AG08396 (cell line): ENCODE data around the gene ANKRD60.

ENCODE experiments used
- DNase-seq: peaks from one replicate; pipeline ENCODE4 v3.0.0; 2012; ENCODE audit warnings: low spot score, mixed read lengths

ANKRD60 gene

DNA sequence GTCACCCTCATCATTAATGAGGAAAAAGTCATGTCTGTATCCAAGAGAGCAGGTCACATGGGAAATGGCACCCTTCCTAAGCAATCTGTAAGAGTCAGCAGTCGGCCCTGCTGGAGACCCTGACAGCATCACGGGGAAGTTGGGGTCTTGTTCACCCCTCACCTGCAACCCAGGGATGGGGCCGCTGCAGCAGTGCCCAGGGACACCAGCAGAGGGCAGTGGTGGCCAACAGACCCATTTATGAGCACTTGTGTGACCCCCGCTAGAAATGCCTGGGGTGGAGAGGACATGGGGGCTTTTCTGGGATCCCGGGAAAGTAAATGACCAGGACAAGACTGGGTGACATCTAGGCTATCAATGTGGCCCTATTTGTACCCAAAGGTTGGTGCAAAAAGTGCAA lies 35.9 kb downstream of the ANKRD60 start:
- DNase-seq = no peak

DNA sequence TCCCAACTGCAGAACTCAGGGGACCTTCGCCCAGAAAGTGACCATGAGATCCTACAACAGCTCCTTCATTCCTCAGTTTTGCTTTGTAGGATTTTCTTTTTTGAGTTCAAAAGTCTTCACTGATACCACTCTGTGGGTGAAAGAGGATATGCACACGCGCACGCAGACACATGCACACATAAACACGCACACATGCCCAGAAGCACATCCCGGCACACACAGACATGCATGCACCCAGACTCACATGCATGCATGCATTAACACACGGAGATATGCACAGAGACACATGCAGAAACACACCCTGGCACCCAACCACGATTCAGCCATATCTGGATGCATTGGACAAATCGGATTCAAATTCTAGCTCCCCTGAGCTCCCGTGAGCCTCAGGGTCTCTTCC lies 36.4 kb downstream of the ANKRD60 start:
- DNase-seq = no peak

GRCh38 chr20:58188527-58188926 lies 39.9 kb downstream of the ANKRD60 start:
- no peak for DNase-seq

- DNase-seq = no peak
Measured at GRCh38 chr20:58184984-58185383, 43.5 kb downstream of the ANKRD60 start.

GRCh38 chr20:58184063-58184462 lies 44.4 kb downstream of the ANKRD60 start:
- no peak for DNase-seq

GRCh38 chr20:58182521-58183140 lies 45.8 kb downstream of the ANKRD60 start:
- DNase-seq = no peak

GRCh38 chr20:58179432-58180099 lies 48.9 kb downstream of the ANKRD60 start:
- DNase-seq = peak; percentile 82

GRCh38 chr20:58179083-58179431 lies 49.4 kb downstream of the ANKRD60 start:
- DNase-seq = no peak

DNA sequence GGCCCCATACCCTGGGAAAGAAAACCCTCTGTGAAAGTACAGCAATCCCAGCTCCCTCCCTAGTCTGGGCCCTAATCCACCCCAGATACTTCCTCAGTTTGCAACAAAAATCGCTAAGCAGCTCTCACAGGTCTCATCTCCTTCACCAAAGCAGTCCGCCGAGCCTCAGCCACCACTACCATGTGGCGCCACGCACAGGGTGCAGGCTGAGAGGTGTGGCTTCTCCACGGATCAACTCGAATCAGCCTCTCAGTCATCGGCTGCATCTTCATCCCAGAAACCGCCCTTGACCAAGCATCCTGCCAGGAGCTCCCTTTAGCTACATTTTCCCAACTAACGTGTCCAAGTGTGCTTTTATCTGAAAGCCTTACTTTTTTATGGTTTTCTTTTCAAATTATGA lies 50.7 kb downstream of the ANKRD60 start:
- DNase-seq = no peak

DNA sequence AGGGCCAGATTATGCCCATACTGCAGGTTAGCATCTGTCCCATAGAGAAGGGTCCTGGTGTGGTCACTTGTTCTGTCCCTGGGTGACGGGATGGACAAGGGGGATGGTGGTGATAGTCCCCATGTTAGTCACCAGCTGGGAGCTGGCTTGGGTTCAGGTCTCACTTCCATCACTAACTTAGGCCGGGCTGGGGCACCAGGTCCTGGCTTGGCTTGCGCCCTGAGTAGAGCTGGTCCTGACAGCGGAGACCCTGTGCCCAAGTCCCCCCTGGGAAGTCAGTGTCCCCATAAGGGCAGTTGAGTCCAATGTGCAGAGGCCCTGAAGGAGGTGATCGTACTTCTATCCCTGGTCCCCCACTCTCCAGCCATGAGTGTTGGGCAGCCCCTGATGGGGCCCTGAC lies 52.6 kb downstream of the ANKRD60 start:
- DNase-seq = no peak

DNA sequence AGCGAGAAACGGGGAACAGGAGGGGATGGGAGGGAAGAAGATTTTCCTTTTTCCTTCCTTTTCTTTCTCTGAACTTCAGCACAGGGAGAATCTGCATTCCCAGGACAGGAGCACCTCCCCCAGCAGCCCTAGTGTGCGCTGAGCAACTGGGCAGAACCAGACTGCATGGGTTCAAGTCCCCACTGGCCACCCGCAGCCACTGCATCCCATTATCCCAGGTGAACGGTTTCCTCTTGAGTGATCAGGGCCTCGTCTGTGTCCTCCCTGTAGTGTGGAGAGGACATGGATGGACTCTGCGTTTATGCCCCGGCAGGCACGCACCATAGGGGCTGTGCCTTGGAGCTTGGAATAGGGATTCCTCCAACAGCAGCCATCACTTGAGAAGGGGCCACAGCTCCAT lies 53.0 kb downstream of the ANKRD60 start:
- no peak for DNase-seq

DNA sequence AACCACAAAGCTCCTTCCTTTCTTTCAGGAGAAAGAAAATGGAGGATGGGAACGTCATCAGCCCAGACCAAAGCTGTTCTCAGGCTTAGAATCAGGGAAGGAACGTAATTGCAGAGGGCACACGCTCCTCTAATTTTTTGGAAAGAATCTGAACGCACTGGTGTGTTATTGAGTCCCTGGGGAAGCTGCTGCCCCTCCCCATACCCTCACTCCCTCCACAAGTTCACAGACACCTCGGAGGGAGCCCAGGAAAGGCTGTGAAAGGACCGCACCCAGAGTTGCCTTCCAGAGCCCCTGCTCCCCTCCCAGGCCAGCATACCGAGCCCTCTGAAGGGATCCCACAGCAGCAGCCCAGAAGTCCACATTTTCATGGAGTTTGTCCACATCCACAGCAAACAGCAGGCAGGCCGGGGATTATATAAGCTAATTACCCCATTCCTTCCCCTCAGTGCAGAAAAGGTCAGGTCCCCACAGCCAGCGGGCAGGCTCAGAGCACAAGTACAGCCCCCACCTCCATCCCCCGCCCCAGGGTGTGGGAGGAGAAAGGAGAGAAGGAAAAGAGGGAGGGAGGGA lies 53.7 kb downstream of the ANKRD60 start:
- peak; percentile 69 for DNase-seq

DNA sequence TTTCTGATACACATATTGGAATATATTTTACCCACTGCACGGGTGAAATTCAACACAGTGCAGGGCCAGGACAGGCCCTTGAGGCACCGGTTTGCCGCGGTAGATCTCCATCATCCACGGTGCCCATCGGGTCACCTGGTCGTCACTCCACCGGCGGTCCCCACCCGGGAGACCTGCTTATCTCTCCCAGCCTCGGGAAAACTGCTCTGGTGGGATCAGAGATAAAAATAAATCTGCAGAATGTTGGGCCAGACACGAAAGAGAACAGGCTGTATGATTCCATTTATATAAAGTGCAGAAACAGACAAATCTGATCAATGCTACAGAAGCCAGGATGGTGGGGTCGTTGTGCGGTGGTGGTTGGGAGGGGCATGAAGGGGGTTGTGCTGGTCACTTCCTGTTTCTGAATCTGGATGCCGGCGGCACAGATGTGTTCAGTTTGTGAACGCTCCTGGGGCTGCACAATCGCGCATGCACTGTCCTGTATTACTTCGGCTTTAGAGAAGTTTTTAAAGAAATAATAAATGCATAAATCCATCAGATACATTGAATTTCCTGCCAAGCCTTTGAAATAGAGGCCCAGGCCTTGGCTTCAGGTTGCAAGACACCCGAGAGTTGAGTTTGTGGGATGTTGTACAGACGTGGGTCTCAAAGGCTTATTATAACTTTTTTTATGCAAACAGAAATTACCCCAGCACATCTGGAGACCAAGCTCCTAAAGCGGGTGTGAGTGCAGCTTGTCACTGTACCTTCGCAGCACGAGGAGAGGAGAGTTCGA lies 54.3 kb downstream of the ANKRD60 start:
- peak; percentile 41 for DNase-seq

GRCh38 chr20:58173091-58173490 lies 55.4 kb downstream of the ANKRD60 start:
- DNase-seq = no peak

DNA sequence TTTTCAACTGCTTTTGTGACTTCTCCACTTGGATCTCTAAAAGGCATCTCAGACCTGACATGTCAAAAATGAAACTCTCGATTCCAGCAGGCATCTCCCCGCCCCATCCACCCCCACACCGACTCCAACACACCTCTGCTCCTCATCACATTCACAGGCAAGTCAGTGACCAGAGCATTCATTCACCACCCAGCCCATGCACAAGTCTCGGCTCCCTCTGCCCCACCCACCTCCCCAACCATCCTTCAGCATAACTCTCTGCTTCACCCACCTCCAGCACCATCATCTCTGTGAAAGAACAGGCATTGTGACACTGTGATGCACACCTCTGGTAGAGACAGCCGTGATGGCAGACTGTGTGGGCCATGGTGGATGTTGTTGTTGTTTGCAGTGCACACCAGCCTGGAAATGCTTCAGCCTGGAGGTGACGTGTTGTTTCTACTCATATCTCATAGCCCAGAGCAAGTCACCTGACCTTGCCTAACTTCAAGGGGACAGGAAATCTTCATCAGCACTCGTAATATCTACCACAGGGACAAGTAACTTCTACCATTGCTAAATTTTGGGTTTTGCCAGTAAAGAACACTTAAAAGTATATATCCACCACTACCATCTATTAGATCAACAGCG lies 56.5 kb downstream of the ANKRD60 start:
- DNase-seq = no peak

GRCh38 chr20:58169450-58169849 lies 59.0 kb downstream of the ANKRD60 start:
- DNase-seq = peak; percentile 42

DNA sequence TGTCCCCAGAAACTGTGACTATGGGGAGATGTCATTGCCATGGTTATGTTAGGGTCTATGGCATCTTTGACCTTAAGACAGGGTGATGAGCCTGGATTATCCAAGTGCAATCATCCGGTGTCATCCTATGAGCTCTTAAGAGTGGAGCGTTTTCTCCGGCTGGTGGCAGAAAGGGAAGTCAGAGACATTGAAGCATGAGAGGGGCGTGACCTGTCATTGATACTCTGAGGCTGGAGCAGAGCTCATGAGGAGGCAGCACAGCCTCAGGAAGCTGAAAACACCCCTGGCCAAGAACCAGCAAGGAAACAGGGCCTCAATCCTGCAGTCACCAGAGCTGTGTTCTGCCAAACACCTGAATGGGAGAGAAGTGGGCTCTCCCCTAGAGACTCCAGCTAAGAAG lies 59.6 kb downstream of the ANKRD60 start:
- DNase-seq = no peak

GRCh38 chr20:58167759-58168158 lies 60.7 kb downstream of the ANKRD60 start:
- DNase-seq = no peak
